ENCODE data around the gene CTAGE1.

The CTAGE1 gene

DNA sequence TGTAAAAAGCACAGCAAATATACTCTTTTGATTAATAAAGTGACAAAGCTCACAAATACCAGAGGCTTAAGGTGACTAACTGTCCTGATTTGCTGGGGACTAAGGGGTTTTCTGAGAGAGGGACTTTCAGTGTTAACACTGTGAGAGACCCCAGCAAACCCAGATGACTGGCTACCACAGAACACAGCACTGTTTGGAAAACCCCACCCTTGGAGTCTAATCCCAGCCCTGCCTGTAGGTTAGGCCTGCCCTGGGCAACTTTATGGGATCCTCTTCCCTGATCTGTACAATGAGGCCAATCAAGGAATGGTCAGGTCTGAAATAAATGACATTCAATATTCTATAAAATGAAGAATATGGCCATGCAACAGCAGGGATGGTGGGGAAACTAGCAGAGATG, 30.5 kb upstream of the CTAGE1 start:
- ATAC-seq (ENCODE audit: low read depth), result no peak
- Histone ChIP-seq H3K9me3 (ENCODE audit: severe bottlenecking) (peaks cover 5% of the 10 kb centered on the region), H3K4me3 (ENCODE audit: severe bottlenecking) (no peak overlapping the region), H3K27me3 (ENCODE audit: insufficient read depth, poor library complexity, severe bottlenecking) (no peaks in the 10 kb centered on the region), H3K27ac (ENCODE audit: poor library complexity, severe bottlenecking) (no peak overlapping the region), H3K36me3 (ENCODE audit: low read depth) (no peaks in the 10 kb centered on the region), H3K4me1 (ENCODE audit: insufficient read depth, poor library complexity, severe bottlenecking) (no peaks in the 10 kb centered on the region)
- DNase-seq (ENCODE audit: low spot score), result no peak
- TF ChIP-seq, protein P1, sequence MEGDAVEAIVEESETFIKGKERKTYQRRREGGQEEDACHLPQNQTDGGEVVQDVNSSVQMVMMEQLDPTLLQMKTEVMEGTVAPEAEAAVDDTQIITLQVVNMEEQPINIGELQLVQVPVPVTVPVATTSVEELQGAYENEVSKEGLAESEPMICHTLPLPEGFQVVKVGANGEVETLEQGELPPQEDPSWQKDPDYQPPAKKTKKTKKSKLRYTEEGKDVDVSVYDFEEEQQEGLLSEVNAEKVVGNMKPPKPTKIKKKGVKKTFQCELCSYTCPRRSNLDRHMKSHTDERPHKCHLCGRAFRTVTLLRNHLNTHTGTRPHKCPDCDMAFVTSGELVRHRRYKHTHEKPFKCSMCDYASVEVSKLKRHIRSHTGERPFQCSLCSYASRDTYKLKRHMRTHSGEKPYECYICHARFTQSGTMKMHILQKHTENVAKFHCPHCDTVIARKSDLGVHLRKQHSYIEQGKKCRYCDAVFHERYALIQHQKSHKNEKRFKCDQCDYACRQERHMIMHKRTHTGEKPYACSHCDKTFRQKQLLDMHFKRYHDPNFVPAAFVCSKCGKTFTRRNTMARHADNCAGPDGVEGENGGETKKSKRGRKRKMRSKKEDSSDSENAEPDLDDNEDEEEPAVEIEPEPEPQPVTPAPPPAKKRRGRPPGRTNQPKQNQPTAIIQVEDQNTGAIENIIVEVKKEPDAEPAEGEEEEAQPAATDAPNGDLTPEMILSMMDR (IDR thresholded peaks at IDR 0.05; ENCODE audit: poor library complexity, severe bottlenecking), result no peak

DNA sequence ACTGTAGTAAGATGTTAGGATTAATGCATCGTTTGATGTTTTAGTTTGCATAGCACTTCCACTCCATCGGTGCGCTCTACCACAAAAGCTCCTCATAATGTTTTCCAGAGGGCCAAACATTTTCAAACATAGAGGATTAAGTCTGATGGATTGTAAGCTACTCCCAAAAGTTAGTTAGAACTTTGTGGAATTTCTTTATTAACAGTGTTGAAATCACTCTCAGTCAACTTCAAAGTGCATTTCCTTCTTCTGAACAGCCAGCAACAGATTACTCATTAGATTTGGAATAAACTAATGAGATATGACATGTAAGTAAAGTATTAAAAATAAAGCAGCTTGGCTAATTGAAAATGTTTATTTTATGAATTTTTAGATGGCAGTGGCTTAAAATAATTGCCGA, 30.1 kb upstream of the CTAGE1 start:
- Histone ChIP-seq H3K4me1 (ENCODE audit: insufficient read depth, poor library complexity, severe bottlenecking) (no peaks in the 10 kb centered on the region), H3K27ac (ENCODE audit: poor library complexity, severe bottlenecking) (no peak overlapping the region), H3K4me3 (ENCODE audit: severe bottlenecking) (no peak overlapping the region), H3K9me3 (ENCODE audit: severe bottlenecking) (peaks cover 5% of the 10 kb centered on the region), H3K36me3 (ENCODE audit: low read depth) (no peaks in the 10 kb centered on the region), H3K27me3 (ENCODE audit: insufficient read depth, poor library complexity, severe bottlenecking) (no peaks in the 10 kb centered on the region)
- TF ChIP-seq, protein P1 (IDR thresholded peaks at IDR 0.05; ENCODE audit: poor library complexity, severe bottlenecking), result no peak
- no peak for ATAC-seq (ENCODE audit: low read depth)
- no peak for DNase-seq (ENCODE audit: low spot score)

DNA sequence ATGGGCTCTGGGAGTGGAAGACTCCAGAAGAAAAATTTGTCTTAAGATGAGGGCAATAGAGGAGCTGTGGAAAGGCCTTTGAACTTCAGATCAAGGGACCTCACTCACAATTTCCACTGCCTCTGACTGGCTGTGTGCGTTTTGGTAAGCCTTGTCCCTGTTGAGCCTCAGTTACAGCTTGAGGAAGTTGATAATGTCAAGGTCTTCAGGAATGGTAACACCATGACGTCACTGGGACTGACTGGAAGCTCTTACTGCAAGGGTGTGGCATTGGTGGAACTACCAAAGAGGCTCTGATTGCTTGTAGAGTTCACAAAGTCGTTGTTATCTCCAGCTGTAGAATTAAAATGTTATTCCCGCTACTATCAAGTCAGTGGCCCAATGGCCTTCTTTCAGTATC, 29.2 kb upstream of the CTAGE1 start:
- Histone ChIP-seq H3K4me3 (ENCODE audit: severe bottlenecking) (no peak overlapping the region), H3K27ac (ENCODE audit: poor library complexity, severe bottlenecking) (no peak overlapping the region), H3K27me3 (ENCODE audit: insufficient read depth, poor library complexity, severe bottlenecking) (no peaks in the 10 kb centered on the region), H3K4me1 (ENCODE audit: insufficient read depth, poor library complexity, severe bottlenecking) (no peaks in the 10 kb centered on the region), H3K36me3 (ENCODE audit: low read depth) (no peaks in the 10 kb centered on the region), H3K9me3 (ENCODE audit: severe bottlenecking) (peaks cover 5% of the 10 kb centered on the region)
- no peak for DNase-seq (ENCODE audit: low spot score)
- ATAC-seq (ENCODE audit: low read depth), result no peak
- TF ChIP-seq, protein P1 (IDR thresholded peaks at IDR 0.05; ENCODE audit: poor library complexity, severe bottlenecking), result no peak

DNA sequence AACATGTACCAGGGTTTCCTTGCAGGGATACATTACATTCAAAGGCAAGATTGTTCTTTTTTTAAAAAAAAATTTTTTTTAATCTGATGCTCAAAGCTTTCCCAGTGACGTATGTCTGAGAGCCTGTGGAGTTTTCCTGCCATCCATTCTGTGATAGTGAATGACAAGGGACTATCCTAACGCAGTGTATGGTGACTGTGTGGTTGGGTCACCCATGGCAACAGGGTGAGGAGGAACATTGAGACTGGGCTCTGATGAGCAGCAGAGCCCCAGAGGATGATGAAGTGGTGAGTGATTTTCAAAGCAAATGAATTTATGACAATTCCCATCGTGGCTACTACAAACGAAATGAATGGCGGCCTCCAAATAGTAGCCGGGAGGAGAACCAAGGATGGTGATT, 28.6 kb upstream of the CTAGE1 start:
- Histone ChIP-seq H3K4me1 (ENCODE audit: insufficient read depth, poor library complexity, severe bottlenecking) (no peaks in the 10 kb centered on the region), H3K27ac (ENCODE audit: poor library complexity, severe bottlenecking) (no peak overlapping the region), H3K9me3 (ENCODE audit: severe bottlenecking) (peaks cover 5% of the 10 kb centered on the region), H3K36me3 (ENCODE audit: low read depth) (no peaks in the 10 kb centered on the region), H3K27me3 (ENCODE audit: insufficient read depth, poor library complexity, severe bottlenecking) (no peaks in the 10 kb centered on the region), H3K4me3 (ENCODE audit: severe bottlenecking) (no peak overlapping the region)
- ATAC-seq (ENCODE audit: low read depth), result no peak
- TF ChIP-seq, protein P1 (IDR thresholded peaks at IDR 0.05; ENCODE audit: poor library complexity, severe bottlenecking), result no peak
- DNase-seq (ENCODE audit: low spot score), result no peak

DNA sequence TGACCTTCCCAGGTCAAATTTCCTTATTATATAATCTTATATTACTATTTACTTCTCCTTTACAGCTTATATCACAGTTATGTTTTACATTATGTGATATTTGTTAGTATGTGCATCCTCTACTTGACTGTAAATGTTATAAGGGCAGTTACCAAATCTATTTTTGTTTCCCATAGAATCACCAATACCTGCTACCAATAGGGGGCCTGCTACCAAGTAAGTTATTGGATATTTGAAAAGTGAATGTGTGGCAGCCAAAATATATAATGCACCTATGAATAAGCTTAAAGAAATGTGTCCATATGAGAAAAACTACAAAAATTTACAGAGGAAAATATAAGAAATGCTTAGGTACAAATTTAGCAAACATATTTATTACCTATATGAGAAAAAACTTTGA, 23.9 kb upstream of the CTAGE1 start:
- H3K9me3 ChIP-seq (ENCODE audit: severe bottlenecking), result no peaks in the 10 kb centered on the region
- TF ChIP-seq, protein P1 (IDR thresholded peaks at IDR 0.05; ENCODE audit: poor library complexity, severe bottlenecking), result no peak
- H3K27me3 ChIP-seq (ENCODE audit: insufficient read depth, poor library complexity, severe bottlenecking), result no peaks in the 10 kb centered on the region
- no peaks in the 10 kb centered on the region for H3K36me3 ChIP-seq (ENCODE audit: low read depth)
- no peak for DNase-seq (ENCODE audit: low spot score)
- H3K4me3 ChIP-seq (ENCODE audit: severe bottlenecking), result no peak overlapping the region
- no peak overlapping the region for H3K27ac ChIP-seq (ENCODE audit: poor library complexity, severe bottlenecking)
- no peak for ATAC-seq (ENCODE audit: low read depth)
- H3K4me1 ChIP-seq (ENCODE audit: insufficient read depth, poor library complexity, severe bottlenecking), result no peaks in the 10 kb centered on the region

All from RWPE2 (cell line).